SH-SY5Y (cell line): ENCODE results near the gene HPD.

Experiments used
- GATA2 ChIP-seq: IDR thresholded peaks from 2 replicates; pipeline ENCODE4 v1.6.1; 2011; ENCODE audit warnings: mild to moderate bottlenecking, low read depth, low read length
- GATA3 ChIP-seq: IDR thresholded peaks from 2 replicates; pipeline ENCODE4 v1.6.1; 2011; ENCODE audit warnings: low read depth, mild to moderate bottlenecking, low read length, moderate library complexity

DNA sequence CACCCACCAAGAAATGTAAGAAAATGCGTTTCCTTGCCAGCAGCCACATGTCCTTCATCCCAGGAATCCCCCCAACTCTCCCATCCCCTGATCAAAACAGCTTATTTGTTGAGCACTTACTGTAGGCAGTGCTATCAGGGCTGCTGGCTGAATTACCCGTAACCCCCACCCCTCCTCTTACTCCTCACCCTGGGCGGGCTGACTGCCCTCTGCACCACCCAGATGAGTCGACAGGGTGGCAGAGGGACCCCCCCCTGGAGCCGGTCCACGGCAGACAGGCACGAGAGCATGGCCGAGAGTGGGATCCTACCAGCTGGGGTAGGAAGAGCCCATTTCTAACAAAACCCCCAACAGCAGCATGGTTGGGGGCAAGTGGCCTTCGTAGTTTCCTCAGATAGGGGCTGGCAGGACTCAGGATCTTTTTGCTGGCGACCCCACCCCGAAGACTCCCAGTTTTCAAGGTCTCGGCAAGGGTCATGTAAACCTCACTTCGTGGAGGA is 64.1 kb downstream of the HPD start:
- TF ChIP-seq GATA2 (no peak), GATA3 (no peak)
